Upper lobe of left lung (tissue), 6 donors: Measurements from ENCODE around the gene ARVCF. TPM values are rescaled to one million over a fixed set of nuclear protein-coding genes. Genes with fewer than 3 reads are reported as not detected.

ENCODE experiments used
- ATAC-seq, 2 donors: fragments of 200-7000 bp; cut with Tn5 transposase; one replicate each; pipeline ENCODE4 v1.9.1; 2022; ENCODE audit warnings: mild to moderate bottlenecking in 2 of 2, moderate library complexity in 2 of 2; ENCODE audit not compliant: low FRiP score in 2 of 2
- DNase-seq, 2 donors: peaks; one replicate each; pipeline ENCODE4 v3.0.0-alpha.2; 2019 to 2020
- H3K27ac ChIP-seq, 4 donors: fragments of 200-600 bp; sonication (generic); one replicate each; pipeline ENCODE4 v1.5.1; 2016 to 2019
- H3K27me3 ChIP-seq, 4 donors: fragments of 200-600 bp; sonication (generic); one replicate each; pipeline ENCODE4 v1.5.1; 2017 to 2019
- H3K36me3 ChIP-seq, 4 donors: fragments of 200-600 bp; sonication (generic); one replicate each; pipeline ENCODE4 v1.5.1; 2016 to 2019
- H3K4me1 ChIP-seq, 4 donors: fragments of 200-600 bp; sonication (generic); one replicate each; pipeline ENCODE4 v1.5.1; 2018 to 2019
- H3K4me3 ChIP-seq, 4 donors: fragments of 200-600 bp; sonication (generic); one replicate each; pipeline ENCODE4 v1.5.1; 2017 to 2019; ENCODE audit warnings: mild to moderate bottlenecking in 2 of 4, moderate library complexity in 1 of 4
- H3K9me3 ChIP-seq, 4 donors: fragments of 200-600 bp; sonication (generic); one replicate each; pipeline ENCODE4 v1.5.1; 2018 to 2019
- EP300 ChIP-seq, 4 donors: sonication (generic); formaldehyde crosslinking; IDR thresholded peaks; one replicate each; pipeline ENCODE4 v1.5.1; 2017; ENCODE audit warnings: antibody characterized with exemption in 4 of 4, control low read depth in 2 of 4
- POLR2A ChIP-seq, 4 donors: fragments of 450-650 bp; IDR thresholded peaks; one replicate each; pipeline ENCODE4 v1.5.1; 2016 to 2017; ENCODE audit warnings: antibody characterized with exemption in 4 of 4, mild to moderate bottlenecking in 2 of 4
- POLR2AphosphoS5 ChIP-seq, 2 donors: sonication (generic); formaldehyde crosslinking; IDR thresholded peaks; one replicate each; pipeline ENCODE4 v1.5.1; 2017; ENCODE audit warnings: antibody characterized with exemption in 2 of 2
- WGBS, 2 donors: methylation state at CpG; one replicate each; pipeline ENCODE4 v1.1.5; 2017 to 2018; 5-methylcytosine and 5-hydroxymethylcytosine counted together
- total RNA-seq, 6 donors: library from RNA; depleted of rRNA in 4 of 6; stranded (reverse); fragments of >200 nt in 4 of 6; gene quantifications; one replicate each; pipeline versions ENCODE4 v1.1.0 to v1.2.1, GENCODE V29; 2016 to 2021
- TF ChIP-seq, protein P1 (sequence below), 6 experiments: fragments of 450-650 bp in 4 of 6; fragments of 200-600 bp in 2 of 6; sonication (generic) in 2 of 6; IDR thresholded peaks; one replicate each; pipeline ENCODE4 v1.5.1; 2016 to 2019; ENCODE audit warnings: antibody characterized with exemption in 6 of 6
- donor health status: DM: no; HTN: no; CAD: no; lungs with moderate emphysema.
- donor health status: DM: no; HTN: yes; CAD: no; lungs with severe emphysema.

Gene ARVCF
- total RNA-seq, 6 donors from 2014 or later: 18.5 to 54.5 (median 22.8) TPM

DNA sequence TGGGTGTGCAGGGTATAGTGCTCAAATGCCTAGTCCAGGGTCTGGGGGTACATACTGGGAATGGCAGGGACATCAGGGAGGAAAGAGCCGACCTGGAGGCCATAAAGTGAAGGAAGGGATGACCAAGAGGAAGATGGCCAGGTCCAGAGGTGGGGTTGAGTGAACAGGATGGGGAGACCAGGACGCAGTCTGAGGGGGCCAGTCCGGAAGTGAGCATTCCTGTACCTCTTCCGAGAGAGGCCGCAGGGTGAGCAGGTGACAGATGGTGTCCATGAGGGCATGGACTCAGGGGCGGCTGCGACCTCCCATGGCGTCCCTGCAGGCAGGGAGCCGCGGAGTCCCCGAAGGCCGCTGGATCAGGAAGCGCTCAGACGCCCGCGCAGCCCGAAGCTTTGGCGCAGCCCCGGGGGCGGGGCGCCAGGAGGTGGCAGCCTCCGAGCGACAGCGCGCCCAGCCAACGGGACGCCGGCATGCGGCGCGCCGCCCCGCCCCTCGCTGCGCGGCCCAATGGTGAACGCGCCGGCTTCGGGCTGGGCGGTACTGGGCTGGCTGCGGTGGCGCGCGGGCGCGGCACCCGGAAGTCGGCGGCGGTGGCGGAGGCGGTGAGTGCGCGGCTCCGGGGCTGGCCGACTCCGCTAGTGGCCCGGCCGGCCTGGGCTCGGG lies 4.0 kb upstream of the ARVCF start, which contains the start of gene TANGO2:
TANGO2 (plus strand) TSS at position 578 of the 663 bp plus-strand sequence. CDS start 15,689 bp downstream, outside the sequence.
- Histone ChIP-seq H3K36me3 (peaks cover 0 to 3% (median 0%) of the 10 kb centered on the region in 4 donors), H3K27ac (peak within 1 kb of the TSS; percentile 84 to 94 (median 90)), H3K4me3 (peak within 1 kb of the TSS; percentile 70 to 94 (median 84)), H3K9me3 (no peaks in the 10 kb centered on the region), H3K27me3 (peaks cover 0 to 4% (median 0%) of the 10 kb centered on the region in 4 donors), H3K4me1 (peaks cover 19 to 59% (median 37%) of the 10 kb centered on the region in 4 donors)
- WGBS, 2 donors: 0 to 2% methylated on average over 8 to 21 of the region's 61 CpGs
- TF ChIP-seq POLR2A (IDR thresholded peaks at IDR 0.05) (peak in 3 of 4 donors; percentile 89 to 98 (median 95)), POLR2AphosphoS5 (IDR thresholded peaks at IDR 0.05) (peak; percentile 57 to 75), EP300 (IDR thresholded peaks at IDR 0.05) (no peak)
- TF ChIP-seq, protein P1, sequence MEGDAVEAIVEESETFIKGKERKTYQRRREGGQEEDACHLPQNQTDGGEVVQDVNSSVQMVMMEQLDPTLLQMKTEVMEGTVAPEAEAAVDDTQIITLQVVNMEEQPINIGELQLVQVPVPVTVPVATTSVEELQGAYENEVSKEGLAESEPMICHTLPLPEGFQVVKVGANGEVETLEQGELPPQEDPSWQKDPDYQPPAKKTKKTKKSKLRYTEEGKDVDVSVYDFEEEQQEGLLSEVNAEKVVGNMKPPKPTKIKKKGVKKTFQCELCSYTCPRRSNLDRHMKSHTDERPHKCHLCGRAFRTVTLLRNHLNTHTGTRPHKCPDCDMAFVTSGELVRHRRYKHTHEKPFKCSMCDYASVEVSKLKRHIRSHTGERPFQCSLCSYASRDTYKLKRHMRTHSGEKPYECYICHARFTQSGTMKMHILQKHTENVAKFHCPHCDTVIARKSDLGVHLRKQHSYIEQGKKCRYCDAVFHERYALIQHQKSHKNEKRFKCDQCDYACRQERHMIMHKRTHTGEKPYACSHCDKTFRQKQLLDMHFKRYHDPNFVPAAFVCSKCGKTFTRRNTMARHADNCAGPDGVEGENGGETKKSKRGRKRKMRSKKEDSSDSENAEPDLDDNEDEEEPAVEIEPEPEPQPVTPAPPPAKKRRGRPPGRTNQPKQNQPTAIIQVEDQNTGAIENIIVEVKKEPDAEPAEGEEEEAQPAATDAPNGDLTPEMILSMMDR (IDR thresholded peaks at IDR 0.05): peak in 3 of 6 experiments; percentile 4 to 42 (median 21)
- peak; percentile 93 to 96 for ATAC-seq
- peak; percentile 93 to 99 for DNase-seq

DNA sequence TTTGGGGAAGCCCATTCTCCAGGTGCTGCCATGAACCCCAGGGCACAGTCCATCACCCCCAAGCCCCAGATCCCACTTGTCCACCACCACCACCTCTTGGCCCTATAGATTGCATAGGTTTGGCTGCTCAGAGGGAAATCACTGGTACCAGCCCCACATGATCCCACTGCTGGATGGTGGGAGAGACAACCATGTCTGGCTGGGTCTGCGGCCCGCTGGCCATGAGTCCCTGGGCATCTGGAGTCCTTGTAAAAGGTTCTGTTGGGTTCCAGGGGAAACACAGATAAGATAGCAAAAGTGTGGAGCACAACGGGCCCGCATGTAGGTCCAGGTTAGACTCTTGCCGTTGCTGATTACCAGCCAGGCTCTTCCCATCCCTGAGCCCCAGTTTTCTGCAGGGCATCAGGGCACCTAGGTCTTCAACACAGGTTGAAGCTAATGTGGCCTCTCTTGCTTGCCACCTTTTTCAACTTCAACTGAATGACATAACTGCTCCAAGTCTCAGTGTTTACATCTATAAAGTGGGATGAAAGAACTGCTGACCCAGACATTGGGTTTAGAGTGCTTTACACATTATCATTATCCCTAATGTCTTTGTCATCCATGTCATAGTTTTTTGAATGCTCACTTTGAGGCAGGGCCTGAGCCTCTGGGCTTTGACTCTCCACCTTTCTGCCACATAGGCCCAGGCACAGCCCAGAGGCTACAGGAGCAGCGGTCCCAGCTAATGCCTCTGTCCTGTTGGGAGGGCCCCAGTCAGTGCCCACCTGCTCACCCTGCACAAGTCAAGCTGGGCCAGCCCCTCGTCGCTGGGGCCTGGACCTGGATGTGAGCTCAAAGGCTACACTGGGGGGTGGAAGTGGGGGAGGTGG lies 3.3 kb upstream of the ARVCF start:
- DNase-seq: no peak
- peak overlapping the region; percentile 75 to 94 (median 90) for H3K27ac ChIP-seq
- H3K27me3 ChIP-seq: peaks cover 0 to 4% (median 0%) of the 10 kb centered on the region in 4 donors
- TF ChIP-seq, protein P1 (IDR thresholded peaks at IDR 0.05): no peak
- TF ChIP-seq EP300 (IDR thresholded peaks at IDR 0.05) (no peak), POLR2A (IDR thresholded peaks at IDR 0.05) (no peak), POLR2AphosphoS5 (IDR thresholded peaks at IDR 0.05) (no peak)
- peaks cover 0 to 3% (median 0%) of the 10 kb centered on the region in 4 donors for H3K36me3 ChIP-seq
- ATAC-seq: no peak
- H3K4me3 ChIP-seq: peak overlapping the region in 3 of 4 donors; percentile 70 to 94 (median 89)
- H3K4me1 ChIP-seq: peaks cover 19 to 64% (median 42%) of the 10 kb centered on the region in 4 donors
- H3K9me3 ChIP-seq: no peaks in the 10 kb centered on the region
- WGBS, 2 donors: 78 to 80% methylated on average over 4 to 8 of the region's 8 CpGs

DNA sequence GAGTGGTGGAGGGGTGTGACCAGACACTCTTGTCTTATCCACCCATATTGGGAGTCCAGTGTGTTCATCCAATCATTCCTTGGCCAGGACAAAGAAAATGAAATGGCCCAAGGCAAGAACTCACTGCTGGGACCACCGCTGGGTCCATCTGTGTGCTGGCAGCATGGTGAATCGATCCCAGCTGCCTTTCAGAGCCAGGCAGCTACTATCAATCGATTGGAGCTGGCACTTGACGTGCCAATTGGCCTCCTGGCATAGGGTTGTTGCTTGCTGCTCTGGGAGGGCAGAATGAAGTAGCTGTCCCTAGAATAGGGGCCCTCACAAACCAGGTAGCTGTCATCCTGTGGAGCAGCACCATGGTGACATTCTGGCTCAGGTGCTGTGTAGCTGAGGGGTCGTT lies 1.4 kb upstream of the ARVCF start:
- H3K9me3 ChIP-seq: no peaks in the 10 kb centered on the region
- no peaks in the 10 kb centered on the region for H3K36me3 ChIP-seq
- no peak for ATAC-seq
- peaks cover 25 to 57% (median 44%) of the 10 kb centered on the region in 4 donors for H3K4me1 ChIP-seq
- no peak overlapping the region for H3K27ac ChIP-seq
- WGBS, 2 donors: 86 to 94% methylated on average over 5 of the region's 5 CpGs
- TF ChIP-seq EP300 (IDR thresholded peaks at IDR 0.05) (no peak), POLR2AphosphoS5 (IDR thresholded peaks at IDR 0.05) (no peak), POLR2A (IDR thresholded peaks at IDR 0.05) (no peak)
- TF ChIP-seq, protein P1 (IDR thresholded peaks at IDR 0.05): no peak
- DNase-seq: no peak
- H3K27me3 ChIP-seq: peaks cover 0 to 4% (median 0%) of the 10 kb centered on the region in 4 donors
- H3K4me3 ChIP-seq: no peak overlapping the region

DNA sequence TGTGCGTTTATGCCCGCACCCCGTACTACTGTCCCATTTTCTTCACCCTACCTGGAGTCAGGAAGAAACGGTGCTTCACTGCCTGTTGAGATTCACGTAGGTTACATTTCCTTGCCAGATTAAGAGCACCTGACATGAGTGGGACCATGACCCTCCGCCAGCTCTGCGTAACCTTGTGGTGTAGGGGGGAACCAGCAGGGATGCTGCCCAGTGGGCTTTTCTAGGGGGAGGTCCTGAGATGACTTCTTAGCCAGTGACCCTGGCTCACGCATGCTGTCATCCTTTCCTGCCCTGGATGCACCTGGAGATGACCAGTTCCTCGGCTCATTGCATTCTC lies 967 bp upstream of the ARVCF start:
- Histone ChIP-seq H3K9me3 (no peaks in the 10 kb centered on the region), H3K27ac (no peak overlapping the region), H3K4me3 (peak overlapping the region in 1 of 4 donors; percentile 85), H3K36me3 (no peaks in the 10 kb centered on the region), H3K4me1 (peaks cover 24 to 53% (median 40%) of the 10 kb centered on the region in 4 donors), H3K27me3 (peaks cover 0 to 4% (median 0%) of the 10 kb centered on the region in 4 donors)
- ATAC-seq (no peak), DNase-seq (no peak)
- TF ChIP-seq, protein P1 (IDR thresholded peaks at IDR 0.05): no peak
- no peak for TF ChIP-seq EP300 (IDR thresholded peaks at IDR 0.05)
- no peak for TF ChIP-seq POLR2A (IDR thresholded peaks at IDR 0.05)
- TF ChIP-seq POLR2AphosphoS5 (IDR thresholded peaks at IDR 0.05): no peak
- WGBS, 2 donors: 60 to 67% methylated on average over 9 of the region's 9 CpGs
